Right lobe of liver (tissue), 6 donors: ENCODE data around the gene FAM177A1. TPM values are rescaled to one million over a fixed set of nuclear protein-coding genes. Genes with fewer than 3 reads are reported as not detected.
"Not testable (repeated sequence)": the region's sequence is repeated elsewhere in the genome, so short reads cannot be mapped to it uniquely, and the experiment has no call there.

Experiments
- ATAC-seq, 4 donors: fragments of 200-7000 bp; cut with Tn5 transposase; one replicate each; pipeline ENCODE4 v1.9.1; 2020; ENCODE audit warnings: mild to moderate bottlenecking in 4 of 4, moderate library complexity in 4 of 4
- DNase-seq, 3 donors: peaks; one replicate each; pipeline ENCODE4 v3.0.0-alpha.2; 2020
- H3K27ac ChIP-seq, 3 donors: fragments of 200-600 bp; one replicate each; pipeline ENCODE4 v1.8.0; 2022
- H3K27me3 ChIP-seq, 2 donors: fragments of 200-600 bp; one replicate each; pipeline ENCODE4 v1.8.0; 2022
- H3K36me3 ChIP-seq, 4 donors: fragments of 200-600 bp; sonication (generic) in 1 of 4; one replicate each; pipeline versions ENCODE4 v1.5.1 to v1.8.0; 2017 to 2022; ENCODE audit warnings: control low read depth in 1 of 4
- H3K4me1 ChIP-seq, 4 donors: fragments of 200-600 bp; sonication (generic) in 1 of 4; one replicate each; pipeline versions ENCODE4 v1.5.1 to v1.8.0; 2017 to 2022; ENCODE audit warnings: control low read depth in 1 of 4
- H3K4me3 ChIP-seq, 3 donors: fragments of 200-600 bp; one replicate each; pipeline ENCODE4 v1.8.0; 2022
- H3K9me3 ChIP-seq, 4 donors: fragments of 200-600 bp; sonication (generic) in 1 of 4; one replicate each; pipeline versions ENCODE4 v1.5.1 to v1.8.0; 2017 to 2022; ENCODE audit warnings: control low read depth in 1 of 4
- CTCF ChIP-seq, 4 donors: fragments of 200-600 bp in 3 of 4; fragments of 450-650 bp in 1 of 4; IDR thresholded peaks; one replicate each; pipeline versions ENCODE4 v1.5.1 to v1.8.0; 2016 to 2022; ENCODE audit warnings: antibody characterized with exemption in 4 of 4, mild to moderate bottlenecking in 2 of 4
- POLR2A ChIP-seq: fragments of 450-650 bp; IDR thresholded peaks from one replicate; pipeline ENCODE4 v1.6.1; 2017; ENCODE audit warnings: antibody characterized with exemption, mild to moderate bottlenecking
- WGBS: methylation state at CpG from one replicate; pipeline ENCODE4 v1.1.6; 2018; ENCODE audit warnings: low coverage, low lambda C conversion rate; ENCODE audit not compliant: insufficient coverage; ENCODE audit errors: missing lambda C conversion rate; 5-methylcytosine and 5-hydroxymethylcytosine counted together
- intact Hi-C, 2 donors: fragments of 100-400 bp; cut with DNase I; formaldehyde crosslinking; loops; one replicate each; pipeline versions ENCODE4 v1.11.2 to v1.14.1; 2022
- total RNA-seq, 6 experiments: library from RNA; depleted of rRNA in 2 of 6; stranded (reverse); fragments of >200 nt in 2 of 6; fragmentation: NEBNext Ultra II Directional in 3 of 6; extraction: Animal tissue kit (Norgen Biotek cat#: 25700) in 3 of 6; gene quantifications; one replicate each; pipeline versions ENCODE4 v1.1.0 to v1.2.4, GENCODE V29; 2016 to 2023
- donor health status: DM: no; HTN: yes; CAD: no.
- donor health status: DM: no; HTN: no; CAD: no.
- donor health status: DM: no; HTN: no; CAD: no.
- donor health status: DM: no; HTN: yes; CAD: no.
- donor health status: DM: no; HTN: yes; CAD: no.

Gene FAM177A1
- total RNA-seq, 6 experiments from 2014 or later: 44.2 to 48.4 (median 47.2) TPM

DNA sequence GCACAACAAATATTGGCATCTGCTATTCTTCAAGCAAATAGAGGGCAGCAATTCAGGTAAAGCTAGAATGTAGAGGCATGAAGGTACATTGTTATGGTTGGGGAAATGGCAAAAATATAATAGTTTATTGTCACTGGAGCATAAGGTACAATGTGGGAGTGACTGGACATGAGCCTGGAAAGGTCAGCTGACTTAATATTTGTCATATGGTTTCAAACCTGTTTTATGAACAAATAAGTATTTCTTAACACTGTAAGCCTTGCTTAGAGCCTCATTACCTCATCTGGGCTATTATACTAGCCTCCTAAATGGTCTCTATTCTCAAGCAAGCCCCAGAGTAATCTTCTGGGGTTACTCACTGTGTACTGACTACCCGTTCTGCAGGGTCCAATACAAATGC lies 33.7 kb downstream of the FAM177A1 start:
- Histone ChIP-seq H3K4me1 (peaks cover 0 to 31% (median 5%) of the 10 kb centered on the region in 4 donors), H3K27ac (peak overlapping the region in 1 of 3 donors; percentile 0), H3K4me3 (no peak overlapping the region), H3K36me3 (peaks cover 0 to 35% (median 15%) of the 10 kb centered on the region in 4 donors), H3K9me3 (no peaks in the 10 kb centered on the region), H3K27me3 (no peaks in the 10 kb centered on the region)
- ATAC-seq: peak; percentile 9 to 63 (median 42)
- TF ChIP-seq CTCF (IDR thresholded peaks at IDR 0.05) (no peak), POLR2A (no peak)
- no peak for DNase-seq
- intact Hi-C loops: no loop called here
- WGBS: 50% methylated on average over 1 of the region's 1 CpG

DNA sequence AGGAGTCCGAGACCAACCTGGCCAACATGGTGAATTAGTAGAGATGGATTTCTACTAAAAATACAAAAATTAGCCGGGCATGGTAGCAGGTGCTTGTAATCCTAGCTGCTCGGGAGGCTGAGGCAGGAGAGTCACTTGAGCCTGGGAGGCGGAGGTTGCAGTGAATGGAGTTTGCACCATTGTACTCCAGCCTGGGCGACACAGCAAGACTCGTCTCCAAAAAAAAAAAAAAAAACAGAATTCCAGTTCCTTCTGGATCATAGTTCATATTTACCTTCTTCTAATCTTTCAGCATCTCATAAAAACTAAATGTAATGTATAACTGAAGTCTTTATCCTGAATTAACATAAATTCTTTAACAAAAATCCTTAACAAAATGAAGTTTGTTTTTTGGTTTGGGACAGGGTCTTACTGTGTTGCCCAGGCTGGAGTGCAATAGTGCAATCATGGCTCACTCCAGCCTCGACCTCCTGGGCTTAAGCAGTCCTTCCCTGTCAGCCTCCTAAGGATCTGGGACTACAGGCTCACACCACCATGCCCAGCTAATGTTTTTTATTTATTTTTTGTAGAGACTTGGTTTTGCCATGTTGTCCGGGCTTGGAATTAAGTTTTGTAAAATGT lies 37.6 kb downstream of the FAM177A1 start:
- no peak for TF ChIP-seq CTCF (IDR thresholded peaks at IDR 0.05)
- no peak for TF ChIP-seq POLR2A
- no peaks in the 10 kb centered on the region for H3K9me3 ChIP-seq
- WGBS: 92% methylated on average over 8 of the region's 8 CpGs
- H3K27me3 ChIP-seq: no peaks in the 10 kb centered on the region
- peaks cover 0 to 52% (median 20%) of the 10 kb centered on the region in 4 donors for H3K36me3 ChIP-seq
- H3K4me1 ChIP-seq: peaks cover 0 to 16% (median under 1%) of the 10 kb centered on the region in 4 donors
- no peak overlapping the region for H3K4me3 ChIP-seq
- DNase-seq (no peak), ATAC-seq (no peak)
- intact Hi-C loops: no loop called here
- no peak overlapping the region for H3K27ac ChIP-seq

DNA sequence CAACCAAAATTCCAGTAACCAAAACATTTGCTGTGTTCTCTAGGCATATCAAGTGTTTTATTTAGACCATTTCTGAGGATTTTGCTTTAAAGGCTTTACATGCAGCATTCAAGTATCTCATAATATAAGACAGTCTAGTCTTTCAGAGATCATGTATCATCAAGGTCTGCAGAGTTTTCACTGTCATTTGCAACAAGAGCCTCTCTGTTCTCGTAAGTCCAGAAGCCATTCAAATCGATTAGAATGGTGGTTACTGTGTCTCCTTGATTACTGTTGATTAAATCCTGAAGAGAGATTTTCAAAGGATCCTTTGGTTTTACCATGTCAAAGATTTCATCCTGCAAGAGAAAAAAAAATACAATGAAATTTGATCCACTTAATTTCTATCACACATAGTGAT lies 39.4 kb downstream of the FAM177A1 start:
- WGBS: 77% methylated on average over 2 of the region's 2 CpGs
- TF ChIP-seq POLR2A (no peak), CTCF (IDR thresholded peaks at IDR 0.05) (no peak)
- H3K36me3 ChIP-seq: peaks cover 0 to 57% (median 18%) of the 10 kb centered on the region in 4 donors

DNA sequence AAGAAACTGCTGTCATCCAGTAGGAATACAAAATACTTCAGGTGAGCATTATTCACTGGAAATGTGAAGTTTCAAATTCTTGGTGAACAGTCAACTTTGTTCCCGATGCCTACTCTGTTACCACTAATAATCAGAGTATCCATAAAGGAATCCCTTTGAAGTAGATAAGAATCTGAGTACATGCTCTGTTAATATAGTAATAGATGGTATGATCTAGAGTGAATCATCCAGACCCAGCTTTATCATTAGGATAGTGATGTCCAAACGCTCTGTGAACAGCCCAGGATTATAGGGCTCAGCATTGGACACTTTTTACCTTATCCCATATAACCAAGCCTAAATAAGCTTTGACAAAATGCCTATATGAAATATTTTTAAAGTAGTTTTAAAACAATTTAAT lies 42.4 kb downstream of the FAM177A1 start:
- Histone ChIP-seq H3K9me3 (no peaks in the 10 kb centered on the region), H3K27ac (no peak overlapping the region), H3K36me3 (peaks cover 0 to 33% (median 9%) of the 10 kb centered on the region in 4 donors), H3K27me3 (no peaks in the 10 kb centered on the region), H3K4me1 (no peaks in the 10 kb centered on the region), H3K4me3 (no peak overlapping the region)
- DNase-seq: no peak
- TF ChIP-seq CTCF (IDR thresholded peaks at IDR 0.05) (no peak), POLR2A (no peak)
- intact Hi-C loops: no loop called here
- 100% methylated on average over 2 of the region's 2 CpGs for WGBS
- no peak for ATAC-seq

More for the DNA sequence above, 39.4 kb downstream of the FAM177A1 start:
- ATAC-seq: no peak
- H3K27ac ChIP-seq: no peak overlapping the region
- intact Hi-C loops: no loop called here
- H3K9me3 ChIP-seq: no peaks in the 10 kb centered on the region
- no peak overlapping the region for H3K4me3 ChIP-seq
- H3K4me1 ChIP-seq: no peaks in the 10 kb centered on the region
- no peaks in the 10 kb centered on the region for H3K27me3 ChIP-seq
- no peak for DNase-seq

DNA sequence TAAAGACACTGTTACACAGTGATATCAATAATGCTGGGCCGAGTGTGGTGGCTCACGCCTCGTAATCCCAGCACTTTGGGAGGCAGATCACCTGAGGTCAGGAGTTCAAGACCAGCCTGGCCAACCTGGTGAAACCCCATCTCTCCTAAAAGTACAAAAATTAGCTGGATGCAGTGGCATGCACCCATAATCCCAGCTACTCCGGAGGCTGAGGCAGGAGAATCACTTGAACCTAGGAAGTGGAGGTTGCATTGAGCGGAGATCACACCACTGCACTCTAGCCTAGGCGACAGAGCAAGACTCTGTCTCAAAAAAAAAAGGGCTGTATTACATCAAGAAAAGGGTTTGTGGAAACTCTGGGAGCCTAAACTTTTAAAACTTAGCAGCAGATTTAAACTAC lies 48.6 kb downstream of the FAM177A1 start:
- WGBS: 93% methylated on average over 3 of the region's 6 CpGs
- DNase-seq, H3K27me3 ChIP-seq, H3K4me1 ChIP-seq, H3K4me3 ChIP-seq, intact Hi-C loops, H3K9me3 ChIP-seq, ATAC-seq, H3K27ac ChIP-seq: not testable (repeated sequence)
- H3K36me3 ChIP-seq: peaks cover 0 to 46% (median 6%) of the 10 kb centered on the region in 4 donors
